CD4-positive, alpha-beta T cell (primary cell): ENCODE data around the gene COX6A1. TPM values are rescaled to one million over a fixed set of nuclear protein-coding genes. Genes with fewer than 3 reads are reported as not detected.

ENCODE experiments used
- ATAC-seq: fragments of 200-7000 bp; cut with Tn5 transposase; one replicate; pipeline ENCODE4 v1.10.0; 2022; ENCODE audit warnings: mild to moderate bottlenecking; ENCODE audit not compliant: poor library complexity
- CTCF ChIA-PET: fragments of 350-600 bp; sonication (Branson Sonifier 250); formaldehyde crosslinking; loops from one replicate; lab custom pipeline; 2021; ENCODE audit warnings: antibody characterized with exemption, inconsistent platforms; lab: Charles Lee
- POLR2A ChIA-PET: fragments of 350-600 bp; sonication (Branson Sonifier 250); formaldehyde crosslinking; loops from one replicate; lab custom pipeline; 2021; ENCODE audit warnings: antibody characterized with exemption, inconsistent platforms; lab: Charles Lee
- DNase-seq, 14 experiments: peaks; one replicate each; pipeline ENCODE4 v3.0.0-alpha.2; 2013 to 2020; ENCODE audit warnings: mixed read lengths in 2 of 14
- H3K27ac ChIP-seq, 2 donors: one replicate each; pipeline versions ENCODE4 v1.5.1 to v1.7.0; 2013; ENCODE audit warnings: low read length in 2 of 2, low read depth in 1 of 2, mild to moderate bottlenecking in 1 of 2
- H3K27me3 ChIP-seq, 2 experiments: 1 replicate in 1 of 2; 2 replicates in 1 of 2; pipeline versions ENCODE4 v1.6.1 to v1.7.0; 2013; ENCODE audit warnings: low read length in 2 of 2, control low read depth in 1 of 2, mild to moderate bottlenecking in 1 of 2, moderate library complexity in 1 of 2; ENCODE audit not compliant: insufficient read depth in 2 of 2, control insufficient read depth in 1 of 2
- H3K36me3 ChIP-seq: one replicate; pipeline ENCODE4 v1.6.1; 2013; ENCODE audit warnings: low read length, control low read depth; ENCODE audit not compliant: insufficient read depth
- H3K4me1 ChIP-seq: one replicate; pipeline ENCODE4 v1.6.1; 2013; ENCODE audit warnings: low read length, control low read depth; ENCODE audit not compliant: insufficient read depth
- H3K4me3 ChIP-seq: one replicate; pipeline ENCODE4 v1.5.1; 2013; ENCODE audit warnings: mild to moderate bottlenecking, low read length, moderate library complexity
- H3K9me3 ChIP-seq, 2 experiments: 1 replicate in 1 of 2; 2 replicates in 1 of 2; pipeline versions ENCODE4 v1.6.1 to v1.7.0; 2013; ENCODE audit warnings: low read length in 2 of 2, mild to moderate bottlenecking in 2 of 2, control low read depth in 1 of 2, moderate library complexity in 1 of 2; ENCODE audit not compliant: control insufficient read depth in 1 of 2, insufficient read depth in 1 of 2
- H3K27ac Mint-ChIP-seq: one replicate; pipeline ENCODE4 v1.8.0; 2020; ENCODE audit warnings: mixed read lengths
- H3K27me3 Mint-ChIP-seq: one replicate; pipeline ENCODE4 v1.8.0; 2021; ENCODE audit warnings: mixed read lengths
- H3K36me3 Mint-ChIP-seq: one replicate; pipeline ENCODE4 v1.8.0; 2021; ENCODE audit warnings: low read depth, mixed read lengths
- H3K4me1 Mint-ChIP-seq: one replicate; pipeline ENCODE4 v1.8.0; 2021; ENCODE audit warnings: low read depth, mixed read lengths
- H3K4me3 Mint-ChIP-seq: one replicate; pipeline ENCODE4 v1.8.0; 2020; ENCODE audit warnings: mild to moderate bottlenecking, mixed read lengths
- H3K9me3 Mint-ChIP-seq: one replicate; pipeline ENCODE4 v1.8.0; 2020; ENCODE audit warnings: mixed read lengths
- intact Hi-C, 2 experiments: fragments of 100-400 bp; cut with DNase I in 1 of 2; cut with micrococcal nuclease in 1 of 2; formaldehyde crosslinking; loops; one replicate each; pipeline versions ENCODE4 v1.15.1 to v1.9.0; 2023 to 2025; cut with DNase I, micrococcal nuclease
- total RNA-seq, 174 experiments: library from RNA in 2 of 174; stranded (reverse) in 2 of 174; gene quantifications; one replicate each; pipeline ENCODE4 v1.2.3 and lab custom pipeline; 2021 to 2026
- TF ChIP-seq, protein P1 (sequence below): fragments of 200-600 bp; IDR thresholded peaks from one replicate; pipeline ENCODE4 v1.8.0; 2022; ENCODE audit warnings: antibody characterized with exemption, mild to moderate bottlenecking

COX6A1 gene
- total RNA-seq, 2 experiments from 2014 or later, result 112 to 116 TPM

GRCh38 chr12:120453977-120454376 lies 16.1 kb downstream of the COX6A1 start:
- TF ChIP-seq, protein P1, sequence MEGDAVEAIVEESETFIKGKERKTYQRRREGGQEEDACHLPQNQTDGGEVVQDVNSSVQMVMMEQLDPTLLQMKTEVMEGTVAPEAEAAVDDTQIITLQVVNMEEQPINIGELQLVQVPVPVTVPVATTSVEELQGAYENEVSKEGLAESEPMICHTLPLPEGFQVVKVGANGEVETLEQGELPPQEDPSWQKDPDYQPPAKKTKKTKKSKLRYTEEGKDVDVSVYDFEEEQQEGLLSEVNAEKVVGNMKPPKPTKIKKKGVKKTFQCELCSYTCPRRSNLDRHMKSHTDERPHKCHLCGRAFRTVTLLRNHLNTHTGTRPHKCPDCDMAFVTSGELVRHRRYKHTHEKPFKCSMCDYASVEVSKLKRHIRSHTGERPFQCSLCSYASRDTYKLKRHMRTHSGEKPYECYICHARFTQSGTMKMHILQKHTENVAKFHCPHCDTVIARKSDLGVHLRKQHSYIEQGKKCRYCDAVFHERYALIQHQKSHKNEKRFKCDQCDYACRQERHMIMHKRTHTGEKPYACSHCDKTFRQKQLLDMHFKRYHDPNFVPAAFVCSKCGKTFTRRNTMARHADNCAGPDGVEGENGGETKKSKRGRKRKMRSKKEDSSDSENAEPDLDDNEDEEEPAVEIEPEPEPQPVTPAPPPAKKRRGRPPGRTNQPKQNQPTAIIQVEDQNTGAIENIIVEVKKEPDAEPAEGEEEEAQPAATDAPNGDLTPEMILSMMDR, result peak; percentile 61
- peak overlapping the region; percentile 55 for H3K27ac Mint-ChIP-seq
- POLR2A ChIA-PET, result interaction anchor here (2.0 kb wide), 1 partner anchor 13 kb away, joined by 6 read pairs; no protein-coding TSS in a partner anchor
- DNase-seq, result peak in 4 of 14 experiments; percentile 32 to 64 (median 57)
- H3K27me3 Mint-ChIP-seq, result no peaks in the 10 kb centered on the region
- H3K36me3 Mint-ChIP-seq, result peaks cover 44% of the 10 kb centered on the region
- intact Hi-C loops, result loop anchor here in 1 of 2 experiments (5.0 kb wide), 1 partner anchor 43 kb away; the partner anchor contains the start of gene DYNLL1
- peak; percentile 95 for ATAC-seq
- H3K4me3 Mint-ChIP-seq, result peak overlapping the region; percentile 38
- peaks cover 57% of the 10 kb centered on the region for H3K36me3 ChIP-seq
- peaks cover 8% of the 10 kb centered on the region for H3K4me1 Mint-ChIP-seq
- CTCF ChIA-PET, result interaction anchor here (1.6 to 1.8 kb wide), 2 partner anchors 15 to 152 kb away, joined by 3 to 8 read pairs; partner anchors contain the start of genes SIRT4 and SRSF9
- no peak overlapping the region for H3K4me3 ChIP-seq
- no peak overlapping the region for H3K27ac ChIP-seq
- H3K27me3 ChIP-seq, result no peaks in the 10 kb centered on the region
- peaks cover 9% of the 10 kb centered on the region for H3K4me1 ChIP-seq
- H3K9me3 Mint-ChIP-seq, result no peaks in the 10 kb centered on the region
- H3K9me3 ChIP-seq, result no peaks in the 10 kb centered on the region

GRCh38 chr12:120455302-120455701 lies 17.4 kb downstream of the COX6A1 start:
- Mint-ChIP-seq H3K36me3 (peaks cover 57% of the 10 kb centered on the region), H3K4me1 (peaks cover 4% of the 10 kb centered on the region)

DNA sequence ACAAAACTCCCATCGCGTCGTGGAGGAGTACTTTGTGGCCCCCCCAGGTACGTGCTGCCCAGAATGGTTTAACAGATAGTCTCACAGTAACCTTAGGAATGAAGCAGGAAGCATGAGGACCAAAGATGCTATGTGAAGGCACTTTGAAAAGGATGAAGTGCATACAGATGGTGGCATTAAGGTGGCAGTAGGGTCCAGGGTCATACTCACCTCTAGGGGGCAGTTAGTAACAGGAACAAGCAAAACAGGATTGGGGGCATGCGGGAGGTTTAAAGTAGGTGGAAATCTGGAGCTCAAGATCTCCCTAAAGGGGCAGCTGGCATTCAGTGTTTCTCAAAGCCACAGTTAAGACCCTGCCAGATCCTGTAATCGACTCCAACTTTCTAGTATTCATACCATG lies 19.2 kb downstream of the COX6A1 start:
- ATAC-seq (no peak), DNase-seq (peak in 1 of 14 experiments; percentile 18)
- intact Hi-C loops, result no loop called here
- Histone ChIP-seq H3K36me3 (peaks cover 77% of the 10 kb centered on the region), H3K4me3 (no peak overlapping the region), H3K4me1 (peaks cover 3% of the 10 kb centered on the region), H3K27me3 (no peaks in the 10 kb centered on the region), H3K27ac (no peak overlapping the region), H3K9me3 (no peaks in the 10 kb centered on the region)
- no peaks in the 10 kb centered on the region for H3K27me3 Mint-ChIP-seq
- H3K4me1 Mint-ChIP-seq, result peaks cover 4% of the 10 kb centered on the region
- H3K36me3 Mint-ChIP-seq, result peaks cover 74% of the 10 kb centered on the region
- POLR2A ChIA-PET, result interaction anchor here (0.8 to 1.7 kb wide), 2 partner anchors 12 to 20 kb away, joined by 3 to 6 read pairs; no protein-coding TSS in a partner anchor
- H3K4me3 Mint-ChIP-seq, result no peak overlapping the region
- CTCF ChIA-PET, result interaction anchor here (0.6 to 3.9 kb wide), 4 partner anchors 8 to 78 kb away, joined by 3 to 10 read pairs (median 4); partner anchors contain the start of gene SRSF9
- no peak overlapping the region for H3K27ac Mint-ChIP-seq
- TF ChIP-seq, protein P1, result peak; percentile 14
- H3K9me3 Mint-ChIP-seq, result no peaks in the 10 kb centered on the region

More at GRCh38 chr12:120455302-120455701, 17.4 kb downstream of the COX6A1 start:
- Mint-ChIP-seq H3K9me3 (no peaks in the 10 kb centered on the region), H3K27ac (no peak overlapping the region), H3K27me3 (no peaks in the 10 kb centered on the region), H3K4me3 (no peak overlapping the region)
- DNase-seq (no peak), ATAC-seq (no peak)
- Histone ChIP-seq H3K4me3 (no peak overlapping the region), H3K27me3 (no peaks in the 10 kb centered on the region), H3K36me3 (peaks cover 66% of the 10 kb centered on the region), H3K4me1 (peaks cover 3% of the 10 kb centered on the region), H3K9me3 (no peaks in the 10 kb centered on the region), H3K27ac (no peak overlapping the region)
- intact Hi-C loops, result no loop called here
- POLR2A ChIA-PET, result interaction anchor here (1.0 kb wide), 1 partner anchor 14 kb away, joined by 5 read pairs; the partner anchor contains the start of gene SRSF9
- TF ChIP-seq, protein P1, result no peak
- CTCF ChIA-PET, result no interaction called here
